K562 (cell line): ENCODE measurements around the gene TMEM273.

Source experiments
- ATF1 ChIP-seq, 2 experiments: fragments of 450-650 bp in 1 of 2; IDR thresholded peaks; 2 replicates each; pipeline ENCODE4 v1.6.1; 2016; ENCODE audit warnings: missing compliant biosample characterization in 1 of 2, missing genetic modification characterization in 1 of 2
- ATF4 ChIP-seq: fragments of 450-650 bp; formaldehyde crosslinking; IDR thresholded peaks from 2 replicates; pipeline ENCODE4 v1.4.0; 2022; ENCODE audit warnings: mild to moderate bottlenecking, moderate library complexity
- FOS ChIP-seq: IDR thresholded peaks from 3 replicates; pipeline ENCODE4 v1.6.1; 2011; ENCODE audit not compliant: insufficient read length; ENCODE audit errors: extremely low read depth
- TF ChIP-seq, protein P1 (sequence below), 2 experiments: fragments of 450-650 bp; formaldehyde crosslinking in 1 of 2; IDR thresholded peaks; 2 replicates each; pipeline versions ENCODE4 v1.4.0 to v1.6.1; 2014 to 2020; ENCODE audit warnings: mild to moderate bottlenecking in 2 of 2, borderline replicate concordance in 1 of 2, low read depth in 1 of 2

GRCh38 chr10:49110684-49111319, 77.4 kb downstream of the TMEM273 start:
- TF ChIP-seq ATF4 (no peak), FOS (no peak), ATF1 (CRISPR knock-in tag; IDR thresholded peaks at IDR 0.05) (no peak), ATF1 (tag; IDR thresholded peaks at IDR 0.05) (no peak)
- TF ChIP-seq, protein P1, sequence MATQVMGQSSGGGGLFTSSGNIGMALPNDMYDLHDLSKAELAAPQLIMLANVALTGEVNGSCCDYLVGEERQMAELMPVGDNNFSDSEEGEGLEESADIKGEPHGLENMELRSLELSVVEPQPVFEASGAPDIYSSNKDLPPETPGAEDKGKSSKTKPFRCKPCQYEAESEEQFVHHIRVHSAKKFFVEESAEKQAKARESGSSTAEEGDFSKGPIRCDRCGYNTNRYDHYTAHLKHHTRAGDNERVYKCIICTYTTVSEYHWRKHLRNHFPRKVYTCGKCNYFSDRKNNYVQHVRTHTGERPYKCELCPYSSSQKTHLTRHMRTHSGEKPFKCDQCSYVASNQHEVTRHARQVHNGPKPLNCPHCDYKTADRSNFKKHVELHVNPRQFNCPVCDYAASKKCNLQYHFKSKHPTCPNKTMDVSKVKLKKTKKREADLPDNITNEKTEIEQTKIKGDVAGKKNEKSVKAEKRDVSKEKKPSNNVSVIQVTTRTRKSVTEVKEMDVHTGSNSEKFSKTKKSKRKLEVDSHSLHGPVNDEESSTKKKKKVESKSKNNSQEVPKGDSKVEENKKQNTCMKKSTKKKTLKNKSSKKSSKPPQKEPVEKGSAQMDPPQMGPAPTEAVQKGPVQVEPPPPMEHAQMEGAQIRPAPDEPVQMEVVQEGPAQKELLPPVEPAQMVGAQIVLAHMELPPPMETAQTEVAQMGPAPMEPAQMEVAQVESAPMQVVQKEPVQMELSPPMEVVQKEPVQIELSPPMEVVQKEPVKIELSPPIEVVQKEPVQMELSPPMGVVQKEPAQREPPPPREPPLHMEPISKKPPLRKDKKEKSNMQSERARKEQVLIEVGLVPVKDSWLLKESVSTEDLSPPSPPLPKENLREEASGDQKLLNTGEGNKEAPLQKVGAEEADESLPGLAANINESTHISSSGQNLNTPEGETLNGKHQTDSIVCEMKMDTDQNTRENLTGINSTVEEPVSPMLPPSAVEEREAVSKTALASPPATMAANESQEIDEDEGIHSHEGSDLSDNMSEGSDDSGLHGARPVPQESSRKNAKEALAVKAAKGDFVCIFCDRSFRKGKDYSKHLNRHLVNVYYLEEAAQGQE (IDR thresholded peaks at IDR 0.05; ENCODE audit: borderline replicate concordance) = no peak
- TF ChIP-seq, protein P1 (CRISPR knock-in tag; IDR thresholded peaks at IDR 0.05; ENCODE audit: low read depth) = no peak
